IgD-negative memory B cell (primary cell): Measurements from ENCODE around the gene CD81. TPM values are rescaled to one million over a fixed set of nuclear protein-coding genes. Genes with fewer than 3 reads are reported as not detected.
A peak's percentile ranks its signal among the peaks of the same experiment; 100 is the strongest.

Experiments used
- H3K27ac Mint-ChIP-seq, 3 donors: one replicate each; pipeline ENCODE4 v1.8.0; 2020 to 2022; ENCODE audit warnings: mild to moderate bottlenecking in 3 of 3, mixed read lengths in 3 of 3, moderate library complexity in 1 of 3
- H3K27me3 Mint-ChIP-seq: one replicate; pipeline ENCODE4 v1.8.0; 2021; ENCODE audit warnings: mixed read lengths
- H3K36me3 Mint-ChIP-seq: one replicate; pipeline ENCODE4 v1.8.0; 2020; ENCODE audit warnings: mild to moderate bottlenecking, mixed read lengths
- H3K4me1 Mint-ChIP-seq, 3 donors: one replicate each; pipeline ENCODE4 v1.8.0; 2020 to 2022; ENCODE audit warnings: mixed read lengths in 3 of 3, mild to moderate bottlenecking in 1 of 3
- H3K4me3 Mint-ChIP-seq, 4 donors: one replicate each; pipeline ENCODE4 v1.8.0; 2020 to 2022; ENCODE audit warnings: mild to moderate bottlenecking in 4 of 4, mixed read lengths in 4 of 4, moderate library complexity in 3 of 4
- H3K9me3 Mint-ChIP-seq, 3 donors: one replicate each; pipeline ENCODE4 v1.8.0; 2020 to 2021; ENCODE audit warnings: mixed read lengths in 3 of 3, mild to moderate bottlenecking in 1 of 3
- polyA plus RNA-seq: library from polyadenylated mRNA; unstranded; fragments of 300-500 nt; fragmentation: Illumina TruSeq; gene quantifications from one replicate; pipeline ENCODE4 v1.2.3, GENCODE V29; 2021

The CD81 gene
- polyA plus RNA-seq, 1 donor from 2014 or later = 195 TPM

DNA sequence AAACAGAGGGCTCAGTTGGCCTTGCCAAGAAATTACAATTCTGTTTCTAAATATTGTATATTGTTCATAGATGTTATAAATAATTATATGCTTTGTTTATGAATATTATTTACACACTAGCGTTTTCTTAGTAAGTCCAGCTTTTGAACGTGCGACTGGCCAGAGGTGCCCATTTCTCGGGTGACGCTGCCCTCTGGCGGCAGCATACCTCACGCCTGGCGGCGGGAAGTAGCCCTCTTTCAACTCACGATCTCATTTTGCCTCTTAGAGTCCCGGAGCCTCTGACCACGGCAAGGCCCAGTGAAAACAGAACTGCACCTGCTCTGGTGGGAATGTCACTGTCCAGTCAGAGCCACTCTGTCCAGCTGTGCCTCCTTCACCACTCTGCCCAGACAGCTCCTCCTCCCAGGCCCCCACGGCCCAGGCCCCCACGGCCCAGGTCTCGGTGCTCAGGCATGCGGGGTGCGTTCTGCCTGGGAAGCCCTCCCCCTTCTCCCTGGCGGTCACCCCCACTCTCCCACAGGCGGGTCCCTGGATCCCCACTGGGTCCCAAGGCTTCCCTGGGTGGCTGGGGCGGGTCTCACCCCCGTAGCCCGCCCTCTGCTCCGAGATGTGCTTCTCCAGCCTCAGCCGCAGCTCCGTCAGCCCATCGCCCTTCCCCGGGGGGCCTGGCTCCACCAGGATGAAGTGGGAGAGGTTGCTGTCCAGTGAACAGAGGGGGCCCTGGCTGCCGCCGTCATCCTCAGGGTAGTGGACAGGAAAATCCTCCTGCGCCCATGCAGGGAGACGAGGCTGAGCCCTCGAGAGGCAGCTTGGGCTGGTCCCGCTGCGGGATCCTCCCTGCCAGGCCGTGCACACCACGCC lies 42.8 kb downstream of the CD81 start:
- no peak overlapping the region for H3K4me3 Mint-ChIP-seq
- H3K4me1 Mint-ChIP-seq = peaks cover 3 to 5% (median 4%) of the 10 kb centered on the region in 3 donors
- no peaks in the 10 kb centered on the region for H3K27me3 Mint-ChIP-seq
- H3K27ac Mint-ChIP-seq = peak overlapping the region in 1 of 3 donors; percentile 39
- H3K36me3 Mint-ChIP-seq = no peaks in the 10 kb centered on the region
- H3K9me3 Mint-ChIP-seq = no peaks in the 10 kb centered on the region

DNA sequence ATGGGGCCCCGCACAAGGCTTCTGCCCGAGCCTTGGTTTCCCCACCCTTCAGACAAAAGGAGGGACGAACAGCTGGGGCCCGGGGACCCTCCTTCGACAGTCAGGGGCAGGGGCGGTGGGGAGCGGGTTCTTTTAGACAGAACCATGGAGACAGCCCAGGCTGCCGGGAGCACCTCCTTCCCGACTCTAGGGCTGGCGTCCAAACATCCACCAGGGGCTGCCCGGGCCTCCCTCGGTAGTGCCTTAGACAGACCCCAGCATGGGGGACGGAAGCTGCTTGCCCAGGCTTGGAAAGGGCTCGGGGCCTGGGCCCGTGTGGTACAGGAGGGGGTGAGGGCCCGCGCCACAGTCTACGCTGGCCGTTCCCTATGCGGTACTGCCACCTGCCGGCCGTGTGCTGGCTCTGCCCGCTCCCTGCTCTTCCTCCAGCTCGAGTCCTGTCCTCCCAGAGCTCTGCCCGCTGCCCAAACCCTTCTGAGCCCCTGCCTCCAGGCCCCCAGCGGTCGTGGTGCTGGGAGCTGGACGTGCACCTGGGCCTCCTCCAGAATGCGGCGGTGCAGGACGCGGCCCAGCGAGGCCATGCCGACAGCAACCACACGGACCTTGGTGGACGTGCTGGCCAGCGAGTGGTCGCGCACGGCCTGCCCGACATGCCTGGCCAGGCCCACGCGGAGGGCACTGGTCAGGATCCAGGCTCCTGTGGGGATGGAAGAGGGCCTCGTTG lies 43.6 kb downstream of the CD81 start:
- H3K27me3 Mint-ChIP-seq = no peaks in the 10 kb centered on the region
- peaks cover 3 to 5% (median 4%) of the 10 kb centered on the region in 3 donors for H3K4me1 Mint-ChIP-seq
- H3K36me3 Mint-ChIP-seq = no peaks in the 10 kb centered on the region
- H3K4me3 Mint-ChIP-seq = no peak overlapping the region
- H3K27ac Mint-ChIP-seq = no peak overlapping the region
- H3K9me3 Mint-ChIP-seq = no peaks in the 10 kb centered on the region

DNA sequence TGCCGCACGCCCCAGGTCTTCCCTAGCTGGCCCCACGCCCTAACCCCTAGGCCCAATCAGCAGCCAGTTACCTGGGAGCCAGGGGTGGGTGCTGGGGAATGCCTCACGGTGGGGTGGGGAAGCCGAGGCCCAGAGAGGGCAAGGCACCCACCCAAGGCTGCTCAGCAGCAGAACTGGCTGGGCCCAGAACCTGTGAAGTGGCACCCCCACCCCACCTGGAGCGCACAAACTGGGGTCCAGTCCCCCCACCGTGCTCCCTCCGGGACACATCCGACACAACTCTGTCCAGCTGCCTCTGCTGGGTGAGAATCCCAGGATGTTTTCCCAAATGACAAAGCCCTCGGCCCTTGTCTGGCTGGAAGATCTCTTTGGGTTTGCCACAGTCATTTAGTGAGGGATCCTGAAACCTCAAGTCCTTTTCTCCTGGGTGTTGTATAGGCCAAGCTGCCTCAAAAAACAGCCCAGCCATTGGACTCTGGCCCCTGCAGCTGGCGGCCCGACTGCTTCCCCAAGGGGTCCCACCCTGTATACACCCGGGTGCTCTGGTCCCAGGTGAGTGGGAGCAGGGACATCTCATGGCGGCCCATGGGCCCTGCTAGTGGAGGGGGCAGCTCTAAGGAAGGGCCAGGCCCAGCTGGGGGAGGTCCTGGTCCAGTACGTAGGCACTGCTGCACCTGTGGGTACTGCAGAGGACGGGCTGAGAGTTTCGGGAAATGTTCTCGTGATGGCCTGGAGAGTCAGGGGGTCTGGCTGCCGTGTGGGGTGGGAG lies 44.3 kb downstream of the CD81 start:
- no peak overlapping the region for H3K27ac Mint-ChIP-seq
- no peaks in the 10 kb centered on the region for H3K9me3 Mint-ChIP-seq
- no peaks in the 10 kb centered on the region for H3K36me3 Mint-ChIP-seq

DNA sequence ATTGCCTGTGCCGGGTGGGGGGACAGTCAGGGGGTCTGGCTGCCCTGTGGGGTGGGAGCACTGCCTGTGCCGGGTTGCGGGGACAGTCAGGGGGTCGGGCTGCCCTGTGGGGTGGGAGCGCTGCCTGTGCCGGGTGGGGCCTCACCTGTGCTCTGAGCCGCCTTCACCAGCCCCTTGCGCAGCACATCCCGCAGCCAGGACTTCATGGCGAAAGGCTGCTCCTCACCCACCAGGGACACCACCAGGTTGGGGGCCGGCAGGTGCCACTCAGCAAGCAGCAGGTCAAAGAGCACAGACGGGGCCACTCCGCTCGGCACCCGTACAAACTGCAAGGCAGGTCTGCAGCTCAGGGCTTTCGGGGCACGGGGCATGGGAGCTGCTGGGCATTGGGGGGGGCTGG lies 44.9 kb downstream of the CD81 start:
- H3K4me1 Mint-ChIP-seq = peaks cover 3 to 5% (median 4%) of the 10 kb centered on the region in 3 donors
- no peak overlapping the region for H3K4me3 Mint-ChIP-seq
- no peaks in the 10 kb centered on the region for H3K9me3 Mint-ChIP-seq
- H3K27ac Mint-ChIP-seq = no peak overlapping the region
- H3K27me3 Mint-ChIP-seq = no peaks in the 10 kb centered on the region
- no peaks in the 10 kb centered on the region for H3K36me3 Mint-ChIP-seq

More for the DNA sequence above, 44.3 kb downstream of the CD81 start:
- no peak overlapping the region for H3K4me3 Mint-ChIP-seq
- no peaks in the 10 kb centered on the region for H3K27me3 Mint-ChIP-seq
- peaks cover 3 to 5% (median 4%) of the 10 kb centered on the region in 3 donors for H3K4me1 Mint-ChIP-seq

DNA sequence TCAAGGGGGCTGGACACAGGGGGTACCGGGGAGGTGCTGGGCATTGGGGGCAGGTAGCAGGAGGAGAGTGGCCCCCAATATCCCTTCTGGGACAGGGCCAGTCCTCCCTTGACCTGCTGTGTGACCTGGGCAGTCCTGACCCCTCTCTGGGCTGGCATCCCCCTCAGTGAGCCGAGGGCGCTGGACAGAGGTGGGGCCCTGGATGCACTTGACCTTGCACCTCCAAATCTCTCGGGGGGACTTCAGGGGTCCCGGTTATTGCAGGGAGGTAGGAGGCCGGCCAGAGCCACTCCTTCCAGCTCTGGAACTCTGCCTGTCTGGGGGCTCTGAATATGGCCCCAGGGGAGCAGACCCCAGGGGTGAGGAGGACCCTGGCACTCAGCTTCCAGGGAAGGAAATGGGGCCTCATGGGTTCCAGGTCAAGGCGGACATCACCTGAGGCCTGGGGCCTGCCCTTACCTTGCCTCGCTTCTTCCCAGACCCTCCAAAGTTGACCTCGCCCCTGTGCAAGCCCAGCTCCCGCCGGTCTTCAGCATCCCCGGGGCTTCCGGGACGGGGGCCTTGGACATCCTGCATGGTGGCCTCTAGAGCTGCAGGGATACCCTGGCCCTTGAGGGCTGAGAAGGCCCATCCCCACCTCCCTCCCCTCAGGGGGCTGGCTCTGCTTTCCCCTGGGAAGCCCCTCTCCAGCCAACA lies 45.5 kb downstream of the CD81 start:
- H3K4me1 Mint-ChIP-seq = peaks cover 3 to 5% (median 4%) of the 10 kb centered on the region in 3 donors
- H3K27ac Mint-ChIP-seq = no peak overlapping the region
- H3K27me3 Mint-ChIP-seq = no peaks in the 10 kb centered on the region
- H3K4me3 Mint-ChIP-seq = no peak overlapping the region
- no peaks in the 10 kb centered on the region for H3K9me3 Mint-ChIP-seq
- H3K36me3 Mint-ChIP-seq = no peaks in the 10 kb centered on the region

DNA sequence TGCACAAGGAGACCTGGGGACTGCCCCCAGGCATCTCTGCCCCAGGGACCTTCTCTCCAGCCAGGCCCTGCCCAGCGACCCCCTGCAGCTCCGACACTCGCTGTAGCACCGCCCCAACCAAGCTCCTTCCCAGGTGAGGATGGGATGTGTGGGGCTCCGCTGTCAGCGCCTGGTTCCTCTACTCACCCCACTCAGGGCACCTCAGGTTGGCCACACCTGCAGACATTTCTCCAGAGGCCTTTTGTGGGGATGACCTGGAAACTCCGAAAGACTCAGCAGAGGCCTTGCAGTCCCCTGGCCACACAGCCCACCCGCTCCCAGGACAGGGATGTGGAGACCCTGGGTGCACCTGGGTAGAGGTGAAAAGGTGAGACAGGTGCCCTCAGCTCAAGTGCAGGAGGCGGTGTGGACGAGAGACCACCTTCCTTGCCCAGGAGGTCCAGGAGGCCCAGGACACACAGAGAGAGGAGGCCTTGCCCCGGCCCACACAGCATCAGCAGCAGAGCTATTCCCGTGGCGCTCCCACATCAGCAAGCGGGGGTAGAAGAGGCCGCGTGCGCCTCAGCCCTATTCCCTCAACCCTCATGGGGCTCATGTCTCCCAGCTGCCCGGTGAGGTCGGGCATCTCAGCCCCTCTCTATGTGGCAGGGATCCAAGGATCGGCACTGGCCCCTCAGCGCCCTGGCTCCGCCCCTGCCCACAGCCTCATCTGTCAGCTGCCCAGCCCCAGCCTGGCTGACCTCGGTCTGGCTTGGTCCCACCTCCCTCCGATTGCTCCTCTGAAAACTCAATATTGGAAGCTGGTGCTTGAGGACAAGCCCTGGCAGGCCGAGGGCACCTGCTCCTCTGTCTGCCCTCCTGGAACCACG lies 46.3 kb downstream of the CD81 start:
- peaks cover 3 to 5% (median 4%) of the 10 kb centered on the region in 3 donors for H3K4me1 Mint-ChIP-seq
- no peak overlapping the region for H3K4me3 Mint-ChIP-seq
- H3K36me3 Mint-ChIP-seq = no peaks in the 10 kb centered on the region
- no peaks in the 10 kb centered on the region for H3K27me3 Mint-ChIP-seq
- H3K9me3 Mint-ChIP-seq = no peaks in the 10 kb centered on the region
- H3K27ac Mint-ChIP-seq = no peak overlapping the region

DNA sequence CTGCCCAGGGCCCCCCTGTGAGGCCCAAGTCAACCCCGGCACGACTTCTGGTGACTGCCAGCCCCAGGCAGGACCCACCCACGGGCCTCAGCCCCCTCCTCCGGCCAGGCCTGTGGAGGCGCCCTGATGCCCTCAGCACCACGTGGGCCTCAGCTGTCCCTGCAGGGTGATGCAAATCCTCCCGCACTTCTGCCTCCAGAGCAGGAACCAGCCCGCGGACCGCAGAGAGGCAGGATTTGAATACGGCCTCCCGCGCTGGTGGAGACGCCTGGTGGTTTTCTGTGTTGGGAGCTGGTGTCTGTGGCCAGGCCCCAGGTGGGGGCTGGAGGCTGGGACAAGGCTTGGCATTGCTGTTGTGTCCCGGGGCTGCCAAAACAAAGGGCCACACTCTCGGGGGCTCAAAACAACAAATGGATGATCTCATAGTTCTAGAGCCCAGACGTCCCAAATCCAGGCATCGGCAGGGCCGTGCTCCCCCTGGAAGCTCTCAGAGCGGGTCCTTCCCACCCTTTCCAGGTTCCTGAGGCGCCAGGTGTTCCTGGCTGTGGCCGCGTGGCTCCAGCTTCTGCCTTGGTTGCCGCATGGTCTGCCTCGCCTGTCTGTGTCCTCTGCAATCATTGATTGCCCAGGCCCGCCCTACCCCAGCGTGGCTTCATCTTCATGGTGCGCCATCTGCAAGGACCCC lies 47.8 kb downstream of the CD81 start:
- Mint-ChIP-seq H3K27ac (no peak overlapping the region), H3K4me3 (no peak overlapping the region), H3K36me3 (no peaks in the 10 kb centered on the region), H3K27me3 (no peaks in the 10 kb centered on the region), H3K9me3 (no peaks in the 10 kb centered on the region), H3K4me1 (peaks cover 0 to 2% (median 1%) of the 10 kb centered on the region in 3 donors)

DNA sequence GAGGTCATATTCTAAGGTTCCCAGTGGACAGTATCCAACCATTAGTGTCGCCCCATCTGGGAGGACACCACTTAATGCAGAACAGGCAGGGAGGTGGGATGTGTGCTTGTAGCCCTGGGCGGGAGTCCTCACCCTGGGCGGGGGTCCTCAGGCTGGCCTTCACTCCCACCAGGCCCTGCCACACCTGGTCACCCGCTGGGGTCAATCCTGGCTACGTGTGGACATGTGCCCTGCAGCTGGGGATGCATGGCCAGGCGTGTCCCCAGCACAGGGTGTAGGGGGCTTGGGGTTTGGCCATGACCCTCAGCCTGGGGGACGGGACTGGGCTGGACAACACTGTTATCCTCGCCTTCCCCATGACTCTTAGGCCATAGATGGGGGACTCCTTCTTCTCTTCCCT lies 48.4 kb downstream of the CD81 start:
- H3K36me3 Mint-ChIP-seq = no peaks in the 10 kb centered on the region
- no peak overlapping the region for H3K4me3 Mint-ChIP-seq
- H3K9me3 Mint-ChIP-seq = no peaks in the 10 kb centered on the region
- peaks cover 0 to 1% (median 1%) of the 10 kb centered on the region in 3 donors for H3K4me1 Mint-ChIP-seq
- peak overlapping the region in 1 of 3 donors; percentile 23 for H3K27ac Mint-ChIP-seq
- H3K27me3 Mint-ChIP-seq = no peaks in the 10 kb centered on the region

DNA sequence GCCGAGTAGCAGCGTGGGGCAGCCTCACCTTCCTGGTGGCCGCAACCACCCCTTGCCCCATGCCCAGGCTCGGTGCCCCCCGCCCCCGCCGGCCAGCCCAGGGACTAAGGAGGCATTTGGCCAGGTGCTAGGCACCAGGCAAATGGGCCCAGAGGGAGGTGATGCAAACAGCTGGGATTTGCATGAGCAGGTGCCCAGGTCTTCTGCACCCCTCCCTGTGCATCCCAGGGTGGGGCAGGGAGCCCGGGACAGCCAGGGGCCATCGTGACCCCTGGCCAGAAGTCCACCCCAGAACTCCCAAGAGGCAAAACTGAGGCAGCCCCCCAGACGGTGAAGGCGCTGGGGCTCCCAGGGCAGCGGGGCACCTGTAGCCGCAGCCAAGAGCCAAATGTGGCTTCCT lies 49.1 kb downstream of the CD81 start:
- no peak overlapping the region for H3K4me3 Mint-ChIP-seq
- no peaks in the 10 kb centered on the region for H3K9me3 Mint-ChIP-seq
- H3K36me3 Mint-ChIP-seq = no peaks in the 10 kb centered on the region
- H3K27ac Mint-ChIP-seq = no peak overlapping the region
- no peaks in the 10 kb centered on the region for H3K27me3 Mint-ChIP-seq
- no peaks in the 10 kb centered on the region for H3K4me1 Mint-ChIP-seq

DNA sequence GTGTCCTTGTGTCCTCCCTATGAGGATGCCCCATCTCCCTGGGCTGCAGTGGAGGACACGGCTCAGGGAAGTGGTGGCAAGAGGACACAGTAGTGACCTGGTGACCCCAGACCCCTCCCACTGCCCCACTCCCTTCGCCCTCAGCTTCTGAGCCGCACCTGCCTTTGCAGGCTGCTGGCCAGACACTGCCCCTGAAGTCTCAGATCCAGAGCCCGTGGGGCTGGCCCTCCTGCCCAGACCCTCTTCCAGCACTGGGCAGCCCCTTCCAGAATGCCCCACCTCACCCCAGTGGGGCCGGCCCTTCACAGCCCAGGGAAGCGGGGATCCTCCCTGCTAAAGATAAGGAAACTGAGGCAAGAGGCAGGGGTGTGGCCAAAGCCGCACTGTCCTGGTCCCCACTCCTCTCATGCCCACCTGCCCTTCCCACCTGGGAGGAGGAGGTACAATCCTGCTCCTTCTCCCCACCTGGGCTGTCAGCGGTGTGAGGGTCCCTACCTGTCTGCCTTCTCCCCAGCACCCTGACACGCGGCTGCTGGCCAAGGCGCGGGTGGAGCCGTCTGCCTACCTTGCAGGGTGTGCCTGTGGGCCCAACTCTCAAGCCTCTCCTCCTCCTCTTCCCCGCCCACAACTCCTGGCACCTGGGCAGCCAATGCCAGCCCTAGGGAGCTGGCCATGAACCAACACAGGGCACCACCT lies 49.9 kb downstream of the CD81 start:
- no peaks in the 10 kb centered on the region for H3K4me1 Mint-ChIP-seq
- no peak overlapping the region for H3K27ac Mint-ChIP-seq
- H3K27me3 Mint-ChIP-seq = no peaks in the 10 kb centered on the region
- no peak overlapping the region for H3K4me3 Mint-ChIP-seq
- H3K9me3 Mint-ChIP-seq = no peaks in the 10 kb centered on the region
- H3K36me3 Mint-ChIP-seq = no peaks in the 10 kb centered on the region

DNA sequence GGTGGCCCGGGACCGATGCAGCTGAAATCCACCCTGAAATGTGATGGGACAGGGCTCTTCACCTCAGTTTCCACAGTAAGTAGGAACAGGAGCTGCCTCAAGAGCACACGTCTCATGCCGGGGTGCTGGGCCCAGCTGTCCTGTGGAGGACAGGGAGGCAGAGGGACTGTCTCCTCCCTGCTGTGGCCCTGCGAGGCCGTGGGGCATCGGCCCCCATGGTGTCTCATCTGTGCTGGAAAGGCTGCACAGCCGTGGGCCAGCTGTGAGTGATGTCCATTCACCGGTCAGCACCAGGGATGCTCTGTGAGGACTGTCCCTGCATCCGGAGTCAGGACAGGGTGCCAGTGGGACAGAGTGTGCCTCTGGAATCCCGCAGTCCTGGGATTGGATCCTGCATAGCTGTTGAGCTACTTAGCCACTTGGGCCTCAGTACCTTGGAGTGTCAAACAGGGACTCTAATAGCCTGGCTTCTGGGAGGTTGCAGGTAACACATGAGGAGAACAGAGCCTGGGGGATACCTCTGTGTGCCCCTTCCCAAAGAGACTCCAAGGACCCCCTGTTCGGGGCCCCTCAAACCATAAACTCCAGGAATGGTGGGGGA lies 50.7 kb downstream of the CD81 start:
- no peak overlapping the region for H3K4me3 Mint-ChIP-seq
- no peaks in the 10 kb centered on the region for H3K4me1 Mint-ChIP-seq
- H3K27ac Mint-ChIP-seq = no peak overlapping the region
- no peaks in the 10 kb centered on the region for H3K27me3 Mint-ChIP-seq
- H3K9me3 Mint-ChIP-seq = no peaks in the 10 kb centered on the region
- H3K36me3 Mint-ChIP-seq = no peaks in the 10 kb centered on the region

DNA sequence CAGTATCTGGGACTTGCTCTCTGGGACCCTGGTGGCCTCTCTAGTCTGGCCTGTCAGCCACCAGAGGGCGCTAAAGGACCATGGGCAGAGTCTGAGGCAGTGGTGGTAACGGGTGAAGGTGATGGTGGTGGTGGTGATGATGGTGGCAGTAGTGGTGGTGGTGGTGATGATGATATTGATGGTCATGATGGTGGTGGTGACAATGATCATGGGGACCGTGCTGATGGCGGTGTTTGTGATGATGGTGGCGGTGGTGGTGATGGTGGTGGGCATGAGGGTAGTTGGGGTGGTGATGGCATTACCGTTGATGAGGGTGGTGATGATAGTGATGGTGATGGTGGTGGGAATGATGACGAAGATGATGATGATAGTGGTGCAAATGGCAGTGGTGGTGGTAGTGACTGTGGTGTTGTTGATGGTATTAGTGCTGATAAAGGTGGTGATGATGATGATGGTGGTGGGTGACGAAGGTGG lies 51.2 kb downstream of the CD81 start:
- no peak overlapping the region for H3K27ac Mint-ChIP-seq
- H3K4me1 Mint-ChIP-seq = no peaks in the 10 kb centered on the region
- H3K4me3 Mint-ChIP-seq = no peak overlapping the region
- no peaks in the 10 kb centered on the region for H3K9me3 Mint-ChIP-seq
- H3K36me3 Mint-ChIP-seq = no peaks in the 10 kb centered on the region
- H3K27me3 Mint-ChIP-seq = no peaks in the 10 kb centered on the region

DNA sequence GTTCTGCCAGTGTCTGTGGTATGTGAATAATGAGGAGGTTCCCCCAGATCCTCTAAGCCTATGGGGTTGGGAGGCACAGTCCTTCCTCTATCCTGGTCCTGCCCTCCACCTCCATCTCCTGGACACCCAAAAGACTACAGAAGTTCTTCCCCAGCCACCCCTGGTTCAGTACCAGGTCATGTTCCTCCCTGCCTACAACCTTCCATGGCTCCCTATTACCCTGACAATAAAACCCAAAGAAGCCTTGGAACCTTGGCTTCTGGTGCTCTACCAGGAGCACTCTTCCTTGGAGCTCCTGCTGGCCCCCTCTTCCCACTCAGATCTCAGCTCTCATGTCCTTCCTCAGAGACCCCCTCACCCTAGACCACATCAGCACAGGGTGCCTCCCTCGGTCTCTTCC lies 54.3 kb downstream of the CD81 start:
- no peaks in the 10 kb centered on the region for H3K36me3 Mint-ChIP-seq
- H3K27ac Mint-ChIP-seq = no peak overlapping the region
- H3K9me3 Mint-ChIP-seq = no peaks in the 10 kb centered on the region
- no peaks in the 10 kb centered on the region for H3K4me1 Mint-ChIP-seq
- no peaks in the 10 kb centered on the region for H3K27me3 Mint-ChIP-seq
- H3K4me3 Mint-ChIP-seq = no peak overlapping the region
